Progenitor cell of endocrine pancreas (in vitro differentiated cells): Measurements from ENCODE around the gene IGF1R. TPM values are rescaled to one million over a fixed set of nuclear protein-coding genes. Genes with fewer than 3 reads are reported as not detected.

Experiments
- DNase-seq: peaks from one replicate; pipeline ENCODE4 v3.0.0; 2021; ENCODE audit warnings: low spot score; ENCODE audit not compliant: unreplicated experiment
- H3K27ac Mint-ChIP-seq: 2 replicates; pipeline ENCODE4 v1.8.0; 2021; ENCODE audit warnings: mild to moderate bottlenecking, moderate library complexity, mixed read lengths
- H3K27me3 Mint-ChIP-seq: 2 replicates; pipeline ENCODE4 v1.8.0; 2021; ENCODE audit warnings: mixed read lengths
- H3K36me3 Mint-ChIP-seq: 2 replicates; pipeline ENCODE4 v1.8.0; 2022; ENCODE audit warnings: mixed read lengths; ENCODE audit not compliant: insufficient read depth
- H3K4me1 Mint-ChIP-seq: 2 replicates; pipeline ENCODE4 v1.8.0; 2021; ENCODE audit warnings: low read depth, mixed read lengths
- H3K4me3 Mint-ChIP-seq: 2 replicates; pipeline ENCODE4 v1.8.0; 2021; ENCODE audit warnings: low read depth, mild to moderate bottlenecking, moderate library complexity, mixed read lengths
- H3K9me3 Mint-ChIP-seq: 2 replicates; pipeline ENCODE4 v1.8.0; 2021; ENCODE audit warnings: low read depth, mixed read lengths
- total RNA-seq: library from RNA; stranded (reverse); gene quantifications from 2 replicates; pipeline ENCODE4 v1.2.1, GENCODE V29; 2021
- TF ChIP-seq, protein P1 (sequence below): fragments of 200-600 bp; sonication (generic); IDR thresholded peaks from one replicate; pipeline ENCODE4 v1.5.0; 2021; ENCODE audit warnings: antibody characterized with exemption, mild to moderate bottlenecking; ENCODE audit not compliant: unreplicated experiment

IGF1R gene
- total RNA-seq, 1 donor from 2014 or later = 106 TPM

DNA sequence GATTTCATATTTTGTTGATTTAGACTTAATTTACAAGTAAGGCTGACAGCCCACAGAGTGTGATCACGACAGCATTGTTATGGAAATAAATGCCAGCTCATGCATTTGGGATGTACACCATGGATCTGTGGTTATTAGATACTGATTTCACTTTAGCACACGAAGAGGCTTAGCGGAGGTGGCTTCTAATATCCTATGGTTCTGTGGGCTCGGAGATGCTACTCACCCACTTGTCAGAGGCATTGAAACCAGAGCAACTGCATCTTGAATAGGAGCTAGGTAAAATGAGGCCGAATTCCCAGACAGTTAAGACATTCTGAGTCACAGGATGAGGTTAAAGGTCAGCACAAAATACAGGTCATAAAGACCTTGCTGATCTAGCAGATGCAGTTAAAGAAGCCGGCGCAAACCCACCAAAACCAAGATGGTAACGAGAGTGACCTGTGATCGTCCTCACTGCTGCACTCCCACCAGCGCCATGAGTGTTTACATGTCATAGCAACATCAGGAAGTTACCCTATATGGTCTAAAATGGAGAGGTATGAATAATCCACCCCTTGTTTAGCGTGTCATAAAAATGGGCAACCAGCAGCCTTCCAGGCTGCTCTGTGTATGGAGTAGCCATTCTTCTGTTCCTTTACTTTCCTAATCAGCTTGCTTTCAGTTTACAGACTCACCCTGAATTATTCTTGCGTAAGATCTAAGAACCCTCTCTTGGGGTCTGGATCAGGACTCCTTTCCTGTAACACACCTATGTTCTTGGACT lies 241.8 kb downstream of the IGF1R start:
- H3K27ac Mint-ChIP-seq = no peak overlapping the region
- TF ChIP-seq, protein P1, sequence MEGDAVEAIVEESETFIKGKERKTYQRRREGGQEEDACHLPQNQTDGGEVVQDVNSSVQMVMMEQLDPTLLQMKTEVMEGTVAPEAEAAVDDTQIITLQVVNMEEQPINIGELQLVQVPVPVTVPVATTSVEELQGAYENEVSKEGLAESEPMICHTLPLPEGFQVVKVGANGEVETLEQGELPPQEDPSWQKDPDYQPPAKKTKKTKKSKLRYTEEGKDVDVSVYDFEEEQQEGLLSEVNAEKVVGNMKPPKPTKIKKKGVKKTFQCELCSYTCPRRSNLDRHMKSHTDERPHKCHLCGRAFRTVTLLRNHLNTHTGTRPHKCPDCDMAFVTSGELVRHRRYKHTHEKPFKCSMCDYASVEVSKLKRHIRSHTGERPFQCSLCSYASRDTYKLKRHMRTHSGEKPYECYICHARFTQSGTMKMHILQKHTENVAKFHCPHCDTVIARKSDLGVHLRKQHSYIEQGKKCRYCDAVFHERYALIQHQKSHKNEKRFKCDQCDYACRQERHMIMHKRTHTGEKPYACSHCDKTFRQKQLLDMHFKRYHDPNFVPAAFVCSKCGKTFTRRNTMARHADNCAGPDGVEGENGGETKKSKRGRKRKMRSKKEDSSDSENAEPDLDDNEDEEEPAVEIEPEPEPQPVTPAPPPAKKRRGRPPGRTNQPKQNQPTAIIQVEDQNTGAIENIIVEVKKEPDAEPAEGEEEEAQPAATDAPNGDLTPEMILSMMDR = no peak

GRCh38 chr15:98891301-98891700 lies 243.0 kb downstream of the IGF1R start:
- peaks cover 7% of the 10 kb centered on the region for H3K36me3 Mint-ChIP-seq
- TF ChIP-seq, protein P1 = no peak
- DNase-seq = no peak
- H3K4me3 Mint-ChIP-seq = no peak overlapping the region
- no peaks in the 10 kb centered on the region for H3K27me3 Mint-ChIP-seq
- H3K9me3 Mint-ChIP-seq = no peaks in the 10 kb centered on the region
- no peaks in the 10 kb centered on the region for H3K4me1 Mint-ChIP-seq
- H3K27ac Mint-ChIP-seq = no peak overlapping the region

More for the DNA sequence above, 241.8 kb downstream of the IGF1R start:
- no peak for DNase-seq
- no peaks in the 10 kb centered on the region for H3K4me1 Mint-ChIP-seq
- H3K4me3 Mint-ChIP-seq = no peak overlapping the region
- no peaks in the 10 kb centered on the region for H3K27me3 Mint-ChIP-seq
- H3K36me3 Mint-ChIP-seq = peaks cover 5% of the 10 kb centered on the region
- no peaks in the 10 kb centered on the region for H3K9me3 Mint-ChIP-seq

DNA sequence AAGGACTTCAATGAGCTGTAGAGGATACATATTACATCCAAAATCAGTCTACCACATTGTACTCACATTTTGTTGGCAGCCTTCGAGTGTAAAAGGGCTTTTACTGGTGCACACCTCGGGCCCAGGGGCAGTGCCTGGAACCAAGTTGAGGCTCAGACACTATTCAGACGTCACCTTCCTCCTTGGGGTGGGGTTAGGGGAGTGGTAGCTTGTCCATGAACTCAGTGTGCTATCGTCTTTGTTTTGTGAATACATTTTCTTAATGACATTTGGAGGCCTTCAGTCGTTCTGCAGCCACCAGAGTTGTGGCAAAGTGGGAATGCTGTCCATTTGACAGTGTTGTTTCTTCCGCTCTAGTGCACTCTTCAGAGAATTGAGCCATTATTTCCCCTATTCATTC lies 245.1 kb downstream of the IGF1R start:
- Mint-ChIP-seq H3K27me3 (no peaks in the 10 kb centered on the region), H3K9me3 (no peaks in the 10 kb centered on the region), H3K36me3 (peaks cover 24% of the 10 kb centered on the region), H3K27ac (peak overlapping the region; percentile 31), H3K4me1 (peaks cover 2% of the 10 kb centered on the region), H3K4me3 (no peak overlapping the region)
- TF ChIP-seq, protein P1 = no peak
- DNase-seq = no peak

- H3K27me3 Mint-ChIP-seq = no peaks in the 10 kb centered on the region
- no peak for DNase-seq
- H3K27ac Mint-ChIP-seq = no peak overlapping the region
- TF ChIP-seq, protein P1 = no peak
- peaks cover 24% of the 10 kb centered on the region for H3K36me3 Mint-ChIP-seq
- H3K4me3 Mint-ChIP-seq = no peak overlapping the region
- peaks cover 2% of the 10 kb centered on the region for H3K4me1 Mint-ChIP-seq
- no peaks in the 10 kb centered on the region for H3K9me3 Mint-ChIP-seq
Observed at GRCh38 chr15:98894312-98894711, 246.0 kb downstream of the IGF1R start.

GRCh38 chr15:98896002-98896721 lies 247.8 kb downstream of the IGF1R start:
- H3K27me3 Mint-ChIP-seq = no peaks in the 10 kb centered on the region
- peak overlapping the region; percentile 80 for H3K27ac Mint-ChIP-seq
- DNase-seq = no peak
- H3K4me3 Mint-ChIP-seq = no peak overlapping the region
- TF ChIP-seq, protein P1 = no peak
- no peaks in the 10 kb centered on the region for H3K9me3 Mint-ChIP-seq
- H3K36me3 Mint-ChIP-seq = peaks cover 22% of the 10 kb centered on the region
- peaks cover 15% of the 10 kb centered on the region for H3K4me1 Mint-ChIP-seq
